Measurements from ENCODE around the gene CCDC85C.

CCDC85C gene

DNA sequence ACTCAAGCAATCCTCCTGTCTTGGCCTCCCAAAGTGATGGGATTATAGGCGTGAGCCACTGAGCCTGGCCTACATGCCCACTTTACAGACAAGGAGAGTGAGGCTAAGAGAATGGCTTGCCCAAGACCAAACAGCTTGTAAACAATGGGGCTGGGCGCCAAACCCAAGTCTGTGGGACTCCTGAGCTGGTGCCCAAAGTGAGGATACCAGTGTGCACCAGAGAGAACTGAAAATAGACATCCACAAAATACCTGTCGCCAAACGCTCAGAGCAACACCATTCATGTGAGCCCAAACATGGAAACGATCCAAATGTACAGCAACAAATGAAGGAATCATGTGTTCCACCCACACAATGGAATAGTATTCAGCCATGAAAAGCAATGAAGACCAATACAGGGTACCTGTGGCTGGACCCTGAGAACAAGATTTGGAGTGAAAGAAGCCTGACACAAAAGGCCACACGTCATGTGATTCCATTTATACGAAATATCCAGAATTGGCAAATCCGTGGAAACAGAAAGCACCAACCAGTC is 84.6 kb downstream of the CCDC85C start:
- TF ChIP-seq CTCF (IDR thresholded peaks at IDR 0.05; ENCODE audit: low read depth, low read length) = no peak
- no peak overlapping the region for H3K4me3 ChIP-seq (ENCODE audit: low read depth, low read length)

GRCh38 chr14:99518441-99519346 is 85.3 kb downstream of the CCDC85C start:
- no peak overlapping the region for H3K4me3 ChIP-seq (ENCODE audit: low read depth, low read length)
- peak; percentile 89 for TF ChIP-seq CTCF (IDR thresholded peaks at IDR 0.05; ENCODE audit: low read depth, low read length)

DNA sequence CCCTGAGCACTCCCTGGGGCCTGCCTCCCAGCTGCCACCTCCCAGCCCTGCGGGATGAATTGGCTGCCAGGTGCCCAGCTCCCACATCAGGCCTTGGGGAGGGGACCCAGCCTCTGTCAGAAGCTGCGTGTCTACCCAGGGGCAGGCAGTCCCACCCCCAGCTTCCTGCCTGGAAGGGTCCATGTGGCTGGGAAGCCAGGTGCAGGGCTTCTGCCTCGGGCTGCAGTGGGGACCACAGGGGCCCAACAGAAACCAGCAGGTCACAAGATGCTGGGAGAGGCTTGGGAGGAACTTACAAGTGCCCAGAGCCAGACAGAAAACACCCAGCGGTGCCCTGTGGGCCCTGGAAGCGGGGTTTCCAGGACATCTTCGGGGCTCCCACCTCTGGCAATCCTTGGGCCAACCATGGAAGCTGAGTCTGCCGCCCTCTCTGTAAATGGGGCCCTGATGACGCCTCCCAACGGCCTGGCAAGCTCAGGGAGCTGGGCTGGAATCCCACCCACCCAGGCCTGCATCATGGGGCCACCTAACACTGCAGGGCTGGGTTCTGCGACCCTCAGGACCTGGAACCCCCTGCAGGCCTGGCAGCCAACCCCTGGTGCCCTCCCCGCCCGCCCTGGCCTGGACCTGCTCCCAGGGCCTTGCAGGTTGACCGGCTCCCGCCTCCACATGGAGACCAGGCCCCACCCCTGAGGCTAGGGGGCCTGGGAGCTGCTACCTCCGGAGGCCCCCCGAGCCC is 86.2 kb downstream of the CCDC85C start:
- no peak overlapping the region for H3K4me3 ChIP-seq (ENCODE audit: low read depth, low read length)
- no peak for TF ChIP-seq CTCF (IDR thresholded peaks at IDR 0.05; ENCODE audit: low read depth, low read length)

DNA sequence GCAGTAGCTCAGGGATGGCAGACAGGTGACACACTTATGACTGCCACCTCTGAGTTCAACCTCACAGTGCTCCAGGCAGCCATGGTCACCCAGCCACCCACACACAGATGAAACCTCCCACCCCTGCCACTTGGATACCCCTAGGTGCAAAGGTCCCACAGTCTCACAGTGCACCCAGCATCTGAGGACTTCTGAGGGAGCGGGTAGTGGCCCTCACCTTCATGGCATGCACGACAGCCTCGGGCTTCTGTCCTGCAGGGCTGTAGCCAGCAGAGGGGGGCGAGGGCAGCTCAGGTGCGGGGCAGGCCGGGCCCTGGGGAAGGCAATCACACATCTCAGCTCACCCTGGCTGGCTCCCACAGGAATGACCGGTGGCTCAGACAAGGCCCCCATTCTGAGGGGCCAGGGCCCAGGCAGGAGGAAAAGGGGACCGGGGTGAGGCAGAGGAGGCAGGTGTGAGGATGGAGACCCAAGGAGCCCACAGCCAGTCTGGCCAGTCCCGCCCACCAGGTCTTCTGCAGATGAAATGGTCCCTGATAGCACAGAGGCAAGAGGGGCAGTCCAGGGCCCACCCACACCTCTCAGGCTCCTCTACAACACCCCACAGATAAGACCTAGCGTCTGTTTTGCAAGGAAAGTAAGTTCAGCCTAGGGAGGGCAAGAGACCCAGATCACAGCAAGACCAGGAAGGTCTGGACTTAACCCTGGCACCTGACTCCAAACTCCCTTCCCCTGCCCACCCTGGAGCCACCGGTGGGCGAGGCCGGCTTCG is 87.0 kb downstream of the CCDC85C start:
- H3K4me3 ChIP-seq (ENCODE audit: low read depth, low read length) = no peak overlapping the region
- no peak for TF ChIP-seq CTCF (IDR thresholded peaks at IDR 0.05; ENCODE audit: low read depth, low read length)

GRCh38 chr14:99516156-99516870 is 87.7 kb downstream of the CCDC85C start:
- TF ChIP-seq CTCF (IDR thresholded peaks at IDR 0.05; ENCODE audit: low read depth, low read length) = no peak
- no peak overlapping the region for H3K4me3 ChIP-seq (ENCODE audit: low read depth, low read length)

GRCh38 chr14:99515301-99516155 is 88.5 kb downstream of the CCDC85C start:
- H3K4me3 ChIP-seq (ENCODE audit: low read depth, low read length) = no peak overlapping the region
- TF ChIP-seq CTCF (IDR thresholded peaks at IDR 0.05; ENCODE audit: low read depth, low read length) = no peak
